Sigmoid colon (tissue), 7 donors: ENCODE data around the gene SPRY1. TPM values are rescaled to one million over a fixed set of nuclear protein-coding genes. Genes with fewer than 3 reads are reported as not detected.

Experiments
- DNase-seq: peaks from one replicate; pipeline ENCODE4 v3.0.0-alpha.2; 2019
- H3K27ac ChIP-seq, 4 donors: fragments of 200-600 bp; sonication (generic); one replicate each; pipeline ENCODE4 v1.5.1; 2016 to 2019; ENCODE audit warnings: mild to moderate bottlenecking in 1 of 4
- H3K27me3 ChIP-seq, 3 donors: fragments of 200-600 bp; sonication (generic); one replicate each; pipeline ENCODE4 v1.5.1; 2019; ENCODE audit warnings: mild to moderate bottlenecking in 1 of 3
- H3K36me3 ChIP-seq, 4 donors: fragments of 200-600 bp; sonication (generic); one replicate each; pipeline ENCODE4 v1.5.1; 2016 to 2019
- H3K4me1 ChIP-seq, 4 donors: fragments of 200-600 bp; sonication (generic); one replicate each; pipeline ENCODE4 v1.5.1; 2017 to 2019
- H3K4me3 ChIP-seq, 4 donors: fragments of 200-600 bp; sonication (generic); one replicate each; pipeline ENCODE4 v1.5.1; 2017 to 2019; ENCODE audit warnings: mild to moderate bottlenecking in 2 of 4, moderate library complexity in 1 of 4
- H3K9me3 ChIP-seq, 4 donors: fragments of 200-600 bp in 3 of 4; sonication (generic) in 3 of 4; one replicate each; pipeline versions ENCODE4 v1.5.1 to v1.6.1; 2013 to 2019
- EP300 ChIP-seq, 4 donors: sonication (generic); formaldehyde crosslinking; IDR thresholded peaks; one replicate each; pipeline ENCODE4 v1.6.1; 2017; ENCODE audit warnings: antibody characterized with exemption in 4 of 4
- POLR2A ChIP-seq, 2 donors: fragments of 450-650 bp; IDR thresholded peaks; one replicate each; pipeline ENCODE4 v1.6.1; 2016; ENCODE audit warnings: antibody characterized with exemption in 2 of 2, mild to moderate bottlenecking in 2 of 2, moderate library complexity in 2 of 2
- POLR2AphosphoS5 ChIP-seq, 4 donors: sonication (generic); formaldehyde crosslinking; IDR thresholded peaks; one replicate each; pipeline ENCODE4 v1.6.1; 2017; ENCODE audit warnings: antibody characterized with exemption in 4 of 4
- WGBS, 2 donors: extraction: QIAGEN DNeasy Blood & Tissue Kit; methylation state at CpG; one replicate each; pipeline ENCODE4 v1.1.7; 2013; 5-methylcytosine and 5-hydroxymethylcytosine counted together
- intact Hi-C: fragments of 100-400 bp; cut with DNase I; formaldehyde crosslinking; loops from one replicate; pipeline ENCODE4 v1.15.1; 2023
- polyA plus RNA-seq, 3 donors: library from polyadenylated mRNA; stranded (reverse); fragments of 200-250 nt; gene quantifications; one replicate each; pipeline ENCODE4 v1.2.3, GENCODE V29; 2013
- total RNA-seq, 4 donors: library from RNA; depleted of rRNA; stranded (reverse); fragments of >200 nt; gene quantifications; one replicate each; pipeline ENCODE4 v1.1.0, GENCODE V29; 2016
- TF ChIP-seq, protein P1 (sequence below), 4 experiments: fragments of 450-650 bp in 3 of 4; fragments of 200-600 bp in 1 of 4; IDR thresholded peaks; one replicate each; pipeline ENCODE4 v1.5.1; 2016 to 2019; ENCODE audit warnings: antibody characterized with exemption in 4 of 4, mild to moderate bottlenecking in 3 of 4, moderate library complexity in 2 of 4
- donor health status: healthy with polysubstance abuse.
- donor health status: Bipolar disorder and iron deficiency.
- donor health status: healthy.

SPRY1 gene
- total and polyA plus RNA-seq, 7 donors, result 5.5 to 84.4 (median 37.6) TPM

DNA sequence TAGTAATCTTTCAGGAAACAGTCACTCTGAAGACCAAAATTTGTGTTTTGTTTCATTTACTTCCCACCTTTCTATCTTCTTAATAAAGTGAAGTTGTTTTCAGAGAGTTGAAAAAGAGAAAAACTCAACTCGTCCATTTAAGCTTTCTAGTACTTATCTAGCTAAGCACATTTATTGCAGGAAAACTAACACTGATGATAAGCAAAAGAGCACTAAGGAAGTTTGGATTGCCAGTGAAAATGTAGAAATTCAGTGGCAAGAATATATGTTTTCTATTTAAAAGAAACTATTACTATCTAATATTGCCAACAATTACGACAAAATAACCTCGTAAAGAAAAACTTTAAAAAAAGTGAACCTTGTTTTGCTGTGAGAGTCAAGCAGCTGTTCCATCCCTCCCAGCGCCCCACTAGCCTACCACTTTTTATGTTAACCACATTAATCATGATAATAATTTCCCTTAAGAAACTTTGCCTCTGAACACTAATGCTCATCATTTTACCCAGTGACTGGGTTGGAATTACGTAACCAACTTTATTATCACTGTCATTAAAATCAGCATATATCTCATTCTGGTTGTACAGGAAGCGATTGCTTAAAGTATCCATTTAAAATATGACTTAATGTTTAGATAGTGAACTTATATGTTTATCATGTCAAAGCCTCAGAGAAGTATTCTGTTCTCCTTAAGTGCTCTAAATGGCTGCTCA lies 24.8 kb downstream of the SPRY1 start:
- TF ChIP-seq EP300 (IDR thresholded peaks at IDR 0.05) (no peak), POLR2AphosphoS5 (IDR thresholded peaks at IDR 0.05) (no peak), POLR2A (IDR thresholded peaks at IDR 0.05) (no peak)
- TF ChIP-seq, protein P1, sequence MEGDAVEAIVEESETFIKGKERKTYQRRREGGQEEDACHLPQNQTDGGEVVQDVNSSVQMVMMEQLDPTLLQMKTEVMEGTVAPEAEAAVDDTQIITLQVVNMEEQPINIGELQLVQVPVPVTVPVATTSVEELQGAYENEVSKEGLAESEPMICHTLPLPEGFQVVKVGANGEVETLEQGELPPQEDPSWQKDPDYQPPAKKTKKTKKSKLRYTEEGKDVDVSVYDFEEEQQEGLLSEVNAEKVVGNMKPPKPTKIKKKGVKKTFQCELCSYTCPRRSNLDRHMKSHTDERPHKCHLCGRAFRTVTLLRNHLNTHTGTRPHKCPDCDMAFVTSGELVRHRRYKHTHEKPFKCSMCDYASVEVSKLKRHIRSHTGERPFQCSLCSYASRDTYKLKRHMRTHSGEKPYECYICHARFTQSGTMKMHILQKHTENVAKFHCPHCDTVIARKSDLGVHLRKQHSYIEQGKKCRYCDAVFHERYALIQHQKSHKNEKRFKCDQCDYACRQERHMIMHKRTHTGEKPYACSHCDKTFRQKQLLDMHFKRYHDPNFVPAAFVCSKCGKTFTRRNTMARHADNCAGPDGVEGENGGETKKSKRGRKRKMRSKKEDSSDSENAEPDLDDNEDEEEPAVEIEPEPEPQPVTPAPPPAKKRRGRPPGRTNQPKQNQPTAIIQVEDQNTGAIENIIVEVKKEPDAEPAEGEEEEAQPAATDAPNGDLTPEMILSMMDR (IDR thresholded peaks at IDR 0.05), result no peak
- Histone ChIP-seq H3K27me3 (no peaks in the 10 kb centered on the region), H3K27ac (no peak overlapping the region), H3K36me3 (no peaks in the 10 kb centered on the region), H3K4me1 (peaks cover 0 to 9% (median 4%) of the 10 kb centered on the region in 4 donors), H3K9me3 (no peaks in the 10 kb centered on the region), H3K4me3 (no peak overlapping the region)
- no peak for DNase-seq
- WGBS, 2 donors, result 34 to 50% methylated on average over 6 of the region's 6 CpGs
- intact Hi-C loops, result no loop called here

DNA sequence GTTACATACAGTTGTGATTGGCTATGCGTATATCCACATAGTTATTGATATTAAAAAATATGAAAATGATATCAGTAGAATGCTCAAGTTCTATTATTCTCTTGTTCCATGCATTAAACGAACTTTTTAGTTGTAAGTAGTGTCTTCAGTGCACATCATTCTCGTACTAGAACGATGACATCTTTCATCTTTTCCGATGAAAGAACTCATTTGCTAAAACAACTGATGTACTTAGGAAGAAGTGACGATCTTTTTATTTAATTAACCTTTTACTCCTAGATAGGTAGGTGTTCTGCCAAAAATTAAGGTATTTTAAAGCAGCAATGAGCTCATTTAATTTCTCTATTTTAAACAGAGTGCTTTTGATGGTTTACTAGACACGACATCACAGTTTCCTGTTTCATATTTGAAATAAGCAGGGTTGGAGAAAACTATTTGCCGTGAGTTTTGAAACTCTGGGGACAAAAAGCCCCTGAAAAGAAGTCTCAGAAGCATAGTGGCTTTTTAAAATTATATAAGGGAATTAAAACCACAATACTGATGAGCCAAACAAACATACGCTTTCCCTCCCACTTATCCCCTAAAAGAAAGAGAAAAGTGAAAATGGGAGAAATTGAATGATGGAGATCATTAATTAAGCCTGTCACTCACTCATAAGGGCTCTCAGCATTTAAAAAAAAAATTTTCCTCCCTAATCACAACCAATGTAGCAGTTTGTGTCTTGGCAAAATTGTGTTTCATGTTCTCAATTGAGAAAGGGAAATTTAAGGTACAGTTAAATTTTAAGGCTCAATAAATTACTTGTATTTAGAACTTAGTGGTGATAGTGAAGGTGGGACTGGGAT lies 25.6 kb downstream of the SPRY1 start:
- TF ChIP-seq, protein P1 (IDR thresholded peaks at IDR 0.05), result no peak
- TF ChIP-seq EP300 (IDR thresholded peaks at IDR 0.05) (no peak), POLR2A (IDR thresholded peaks at IDR 0.05) (no peak), POLR2AphosphoS5 (IDR thresholded peaks at IDR 0.05) (no peak)
- DNase-seq, result no peak
- Histone ChIP-seq H3K4me1 (peaks cover 0 to 9% (median 4%) of the 10 kb centered on the region in 4 donors), H3K9me3 (peaks cover 0 to 4% (median 0%) of the 10 kb centered on the region in 4 donors), H3K27ac (no peak overlapping the region), H3K36me3 (no peaks in the 10 kb centered on the region), H3K4me3 (no peak overlapping the region), H3K27me3 (no peaks in the 10 kb centered on the region)
- intact Hi-C loops, result no loop called here
- WGBS, 2 donors, result 64 to 75% methylated on average over 9 of the region's 9 CpGs

DNA sequence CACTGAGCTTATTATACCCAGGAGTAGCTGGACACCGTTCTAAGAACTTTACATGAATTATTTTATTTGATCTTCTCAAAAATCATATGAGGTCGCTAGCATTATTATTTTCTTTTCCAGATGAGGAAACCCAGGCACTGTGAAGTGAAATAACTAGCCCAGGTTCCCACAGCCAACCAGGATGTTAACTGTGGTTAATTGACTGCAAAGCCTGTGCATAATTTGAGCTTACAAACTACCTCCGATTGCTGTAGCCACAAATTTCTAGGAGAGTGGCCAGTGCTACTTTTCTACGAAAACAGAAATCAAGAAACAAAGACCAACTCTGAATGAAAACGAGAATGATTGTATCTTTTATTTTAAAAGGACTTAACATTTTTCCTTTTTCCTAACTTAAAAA lies 27.2 kb downstream of the SPRY1 start:
- H3K4me3 ChIP-seq, result no peak overlapping the region
- WGBS, 2 donors, result 88 to 92% methylated on average over 5 of the region's 5 CpGs

DNA sequence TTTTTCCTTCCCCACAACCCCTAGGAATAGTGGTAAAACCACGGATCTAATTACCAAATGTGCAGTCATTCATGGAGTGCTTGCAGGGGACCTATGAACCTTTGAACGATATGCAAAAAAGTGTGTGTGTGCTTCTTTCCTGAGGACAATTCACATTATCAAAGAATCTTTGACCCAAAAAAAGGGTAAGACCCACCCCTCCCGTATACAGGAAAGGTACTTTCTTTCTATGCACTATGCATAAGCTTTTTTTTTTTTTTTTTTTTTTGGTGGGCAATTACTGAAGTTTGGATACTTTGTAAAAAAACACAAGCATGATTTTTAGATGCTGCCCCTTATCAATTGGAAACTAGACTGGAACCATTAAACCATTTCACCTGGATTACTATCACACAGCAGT lies 31.4 kb downstream of the SPRY1 start:
- intact Hi-C loops, result no loop called here
- Histone ChIP-seq H3K36me3 (no peaks in the 10 kb centered on the region), H3K27ac (no peak overlapping the region), H3K4me3 (no peak overlapping the region), H3K27me3 (no peaks in the 10 kb centered on the region), H3K4me1 (no peaks in the 10 kb centered on the region), H3K9me3 (peaks cover 0 to 6% (median 3%) of the 10 kb centered on the region in 4 donors)
- DNase-seq, result no peak
- 93% methylated on average over 3 of the region's 3 CpGs for WGBS, 2 donors
- TF ChIP-seq, protein P1 (IDR thresholded peaks at IDR 0.05), result no peak
- TF ChIP-seq POLR2AphosphoS5 (IDR thresholded peaks at IDR 0.05) (no peak), POLR2A (IDR thresholded peaks at IDR 0.05) (no peak), EP300 (IDR thresholded peaks at IDR 0.05) (no peak)

More for the DNA sequence above, 27.2 kb downstream of the SPRY1 start:
- TF ChIP-seq EP300 (IDR thresholded peaks at IDR 0.05) (no peak), POLR2A (IDR thresholded peaks at IDR 0.05) (no peak), POLR2AphosphoS5 (IDR thresholded peaks at IDR 0.05) (no peak)
- TF ChIP-seq, protein P1 (IDR thresholded peaks at IDR 0.05), result no peak
- no peak for DNase-seq
- peaks cover 0 to 1% (median under 1%) of the 10 kb centered on the region in 4 donors for H3K4me1 ChIP-seq
- intact Hi-C loops, result no loop called here
- H3K27ac ChIP-seq, result no peak overlapping the region
- H3K36me3 ChIP-seq, result no peaks in the 10 kb centered on the region
- H3K27me3 ChIP-seq, result no peaks in the 10 kb centered on the region
- H3K9me3 ChIP-seq, result peaks cover 0 to 6% (median 3%) of the 10 kb centered on the region in 4 donors
